Embryonic facial prominence (tissue), 1 donor: ENCODE data around the gene TXNRD3.
"Not testable (repeated sequence)": the region's sequence is repeated elsewhere in the genome, so short reads cannot be mapped to it uniquely, and the experiment has no call there.

Experiments used
- DNase-seq: peaks from one replicate; pipeline ENCODE4 v3.0.0-alpha.2; 2016; ENCODE audit errors: extremely low spot score

The TXNRD3 gene

DNA sequence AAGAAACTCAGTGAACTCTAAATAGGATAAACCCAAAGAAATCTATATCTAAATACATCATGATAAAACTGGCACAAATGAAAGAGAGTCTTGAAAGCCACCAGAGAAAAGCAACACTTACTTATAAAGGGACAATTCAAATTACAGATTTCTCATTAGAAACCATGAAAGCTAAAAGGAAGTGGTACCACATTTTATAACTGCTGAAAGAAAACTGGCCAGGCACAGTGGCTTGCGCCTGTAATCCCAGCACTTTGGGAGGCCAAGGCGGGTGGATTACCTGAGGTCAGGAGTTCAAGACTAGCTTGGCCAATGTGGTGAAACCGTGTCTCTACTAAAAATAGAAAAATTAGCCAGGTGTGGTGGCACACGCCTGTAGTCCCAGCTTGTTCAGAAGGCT is 59.4 kb downstream of the TXNRD3 start:
- not testable (repeated sequence) for DNase-seq

DNA sequence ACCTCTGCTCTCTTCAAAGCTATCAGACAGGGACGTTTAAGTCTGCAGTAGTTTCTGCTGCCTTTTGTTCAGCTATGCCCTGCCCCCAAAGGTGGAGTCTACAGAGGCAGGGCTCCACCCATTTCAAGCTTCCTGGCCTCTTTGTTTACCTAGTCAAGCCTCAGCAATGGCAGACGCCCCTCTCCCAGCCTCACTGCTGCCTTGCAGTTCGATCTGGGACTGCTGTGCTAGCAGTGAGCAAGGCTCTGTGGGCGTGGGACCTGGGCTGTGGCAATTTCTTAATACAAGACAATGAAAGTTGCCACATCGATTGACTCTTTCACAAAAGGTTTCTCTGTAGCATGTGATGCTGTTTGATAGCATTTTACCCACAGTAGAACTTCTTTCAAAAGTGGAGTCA is 63.4 kb downstream of the TXNRD3 start:
- not testable (repeated sequence) for DNase-seq

DNA sequence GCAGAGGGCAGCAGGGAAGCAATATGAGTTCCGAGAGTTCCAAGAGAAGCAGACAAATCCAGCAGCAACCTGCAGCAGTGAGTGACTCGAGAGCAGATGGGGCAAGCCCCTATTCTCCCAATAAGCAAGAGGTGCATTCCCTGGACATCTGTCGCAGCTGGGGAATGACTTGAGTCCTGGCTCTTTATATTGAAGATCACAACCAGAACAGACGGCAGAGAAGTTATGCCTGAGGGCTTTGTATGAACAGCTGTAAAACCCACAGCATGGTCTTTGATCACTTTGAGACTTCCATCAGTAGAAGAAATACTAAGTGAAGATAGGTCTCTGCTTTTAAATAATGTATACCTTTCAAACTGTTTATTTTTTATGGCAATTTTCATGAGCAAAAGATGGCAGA is 72.6 kb downstream of the TXNRD3 start:
- DNase-seq = no peak

DNA sequence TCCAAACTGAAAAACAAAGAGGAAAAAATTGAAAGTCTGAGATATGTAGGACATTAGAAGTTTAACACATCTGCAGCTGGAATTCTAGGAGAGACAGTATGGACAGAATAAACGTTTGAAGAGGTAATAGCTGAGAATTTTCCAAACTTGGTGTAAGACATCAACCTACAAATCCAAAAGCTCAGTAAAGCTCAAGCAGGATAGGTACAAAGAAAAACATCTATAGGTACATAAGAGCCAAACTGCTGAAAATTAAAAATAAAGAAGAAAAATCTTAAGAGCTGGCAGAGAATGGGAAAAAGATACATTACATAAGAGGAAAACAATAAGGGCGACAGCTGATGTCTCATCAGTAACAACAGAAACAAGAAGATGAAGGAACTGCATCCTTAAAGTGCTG is 73.4 kb downstream of the TXNRD3 start:
- DNase-seq = no peak

DNA sequence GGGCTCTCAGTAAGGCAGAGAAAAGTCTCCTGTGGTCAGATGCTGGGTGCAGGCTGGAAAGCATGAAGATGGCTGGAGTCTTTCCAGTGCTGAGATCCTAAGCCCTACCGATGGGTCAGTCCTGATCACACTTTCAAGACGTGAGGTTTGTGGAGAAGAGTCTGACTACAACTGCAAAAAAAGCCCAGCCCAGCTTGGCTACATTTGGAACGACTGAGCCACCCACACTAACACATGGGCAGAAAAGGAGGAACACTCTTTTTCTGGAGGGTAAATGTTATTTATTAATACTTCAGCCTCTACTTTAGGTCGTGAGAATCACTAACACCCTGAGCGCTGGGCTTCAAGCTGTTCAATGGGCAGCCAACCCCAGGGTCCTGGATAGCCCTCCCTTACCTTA is 74.2 kb downstream of the TXNRD3 start:
- no peak for DNase-seq

DNA sequence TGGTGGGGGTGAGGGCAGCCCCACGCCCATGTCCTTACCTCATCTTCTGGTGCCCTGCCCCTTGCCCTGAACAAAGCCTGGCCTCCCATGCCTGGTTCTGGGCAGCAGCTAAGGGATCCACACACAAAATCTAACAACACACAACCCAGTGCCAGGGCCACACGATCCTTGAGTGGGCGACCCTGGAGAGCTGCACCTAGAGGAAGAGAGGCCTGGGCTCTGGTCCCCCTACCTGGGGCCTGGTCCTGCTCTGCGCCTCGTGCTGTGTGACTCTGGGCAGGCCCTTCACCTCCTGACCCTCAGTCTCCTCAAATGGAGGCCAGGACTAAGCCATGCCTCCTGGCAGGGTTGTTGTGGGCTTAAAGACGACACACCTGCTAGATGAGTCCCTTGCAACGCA is 76.2 kb downstream of the TXNRD3 start:
- DNase-seq = no peak

DNA sequence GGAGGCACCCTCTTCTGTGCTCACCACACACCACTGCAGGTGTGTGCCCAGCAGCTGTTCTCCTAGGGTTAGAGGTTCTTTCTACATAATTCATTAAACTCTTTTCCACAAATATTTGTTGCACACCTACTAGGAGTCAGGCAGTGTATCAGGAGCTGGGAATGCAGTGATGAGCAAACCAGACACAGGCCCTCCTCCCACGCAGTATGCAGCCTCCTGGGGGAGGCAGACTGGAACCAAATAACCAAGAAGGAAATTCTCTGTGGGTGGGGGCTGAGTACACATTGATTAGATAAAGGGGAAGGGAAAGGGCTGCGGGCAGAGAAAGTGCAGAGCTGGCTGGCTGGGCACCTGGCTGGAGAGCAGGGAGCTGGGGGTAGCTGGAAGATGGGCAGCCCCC is 77.7 kb downstream of the TXNRD3 start:
- DNase-seq = no peak

DNA sequence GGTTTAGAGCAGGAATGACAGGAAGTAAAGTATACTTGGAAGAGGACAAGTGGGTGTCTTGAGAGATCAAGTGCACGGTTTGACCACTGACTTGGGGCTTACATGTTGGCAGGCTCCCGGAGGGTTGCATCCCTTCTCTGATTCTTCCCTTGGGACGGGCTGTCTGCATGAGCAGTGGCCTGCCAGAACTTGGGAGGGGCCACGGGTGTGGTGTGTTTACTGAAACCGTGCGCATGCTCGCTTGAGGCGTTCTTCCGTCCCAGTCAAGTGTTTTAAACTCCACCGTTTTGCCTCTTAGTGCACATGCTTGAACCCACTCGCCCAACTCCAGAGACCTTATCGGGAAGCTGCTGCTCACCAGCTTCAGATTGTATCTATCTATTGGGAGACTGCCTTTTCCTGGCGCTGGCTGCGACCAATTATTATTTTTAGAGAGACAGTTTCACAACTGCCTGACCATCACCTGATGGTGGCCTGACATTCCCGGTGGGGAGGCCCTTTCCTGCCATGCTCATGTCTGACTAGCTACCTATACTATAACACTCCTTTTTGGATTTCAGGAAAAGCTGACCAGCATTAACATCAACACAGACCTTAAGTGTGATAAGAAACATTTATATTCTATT is 81.3 kb downstream of the TXNRD3 start:
- DNase-seq = no peak

DNA sequence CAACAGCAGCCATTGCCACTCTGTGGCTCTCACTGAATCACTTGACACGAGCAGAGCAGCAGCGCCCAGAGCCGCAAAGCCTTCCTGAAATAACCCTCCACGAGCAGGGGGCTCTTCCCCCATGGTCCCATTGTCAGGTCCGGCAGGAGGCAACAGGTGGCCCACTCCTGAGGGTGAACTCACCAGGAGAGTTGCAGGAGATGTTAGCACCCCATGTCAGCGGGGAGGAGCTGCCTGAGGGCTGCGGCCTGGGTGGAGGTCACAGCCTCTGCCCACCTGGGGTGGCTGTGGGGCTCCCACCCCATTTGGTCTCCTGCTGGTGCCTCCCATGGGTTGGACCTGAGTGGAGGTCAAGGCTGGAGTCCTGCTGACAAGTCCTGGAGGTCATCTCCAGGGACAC is 83.8 kb downstream of the TXNRD3 start:
- no peak for DNase-seq

DNA sequence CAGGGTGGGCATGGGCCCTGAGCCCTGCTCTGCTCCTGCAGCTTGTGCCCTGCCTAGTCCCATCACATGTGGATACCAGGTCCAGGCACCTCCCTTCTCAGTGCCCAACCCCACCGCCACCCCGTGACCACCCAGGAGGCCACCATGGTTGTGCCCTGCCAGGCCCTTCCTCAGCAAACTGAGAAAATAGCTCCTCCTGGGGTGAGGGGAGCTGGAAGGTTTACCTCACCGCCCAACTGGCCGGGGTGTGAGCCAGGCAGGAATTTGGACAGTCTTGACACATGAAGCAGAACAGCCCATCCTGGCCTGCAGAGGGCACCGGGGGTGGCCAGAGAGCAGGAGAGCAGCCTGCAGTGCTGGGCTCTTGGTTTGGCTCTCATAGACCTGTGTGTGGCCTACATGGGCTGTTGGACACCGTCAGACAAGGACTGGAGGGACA is 84.8 kb downstream of the TXNRD3 start:
- DNase-seq = no peak

DNA sequence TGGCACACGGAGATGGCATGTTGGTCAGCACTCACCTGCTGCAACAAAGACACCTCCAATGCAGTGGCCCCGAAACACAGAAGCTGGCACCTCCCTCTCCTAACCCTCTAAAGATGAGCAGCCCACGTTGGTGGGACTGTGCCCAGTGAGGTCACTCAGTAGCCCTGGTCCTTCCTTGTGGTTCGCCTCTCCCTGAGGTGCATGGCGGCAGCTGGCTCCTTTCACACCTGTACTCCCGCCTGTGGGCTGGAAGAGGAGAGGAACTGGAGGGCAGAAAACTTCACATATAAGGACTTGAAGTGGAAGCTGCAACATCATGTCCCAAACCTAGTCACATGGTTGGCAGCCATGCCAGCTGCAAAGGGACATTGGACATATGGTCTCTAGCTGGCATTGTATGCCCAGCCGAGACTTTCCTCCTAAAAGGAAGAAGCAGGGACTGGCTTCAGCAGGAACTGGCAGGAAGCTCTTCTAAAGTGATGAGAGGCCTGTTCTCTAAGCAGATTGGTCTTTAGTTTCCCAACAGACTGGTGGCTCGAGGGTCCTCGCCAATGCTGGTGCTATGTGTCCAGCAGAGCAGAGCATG is 85.4 kb downstream of the TXNRD3 start:
- DNase-seq = no peak

DNA sequence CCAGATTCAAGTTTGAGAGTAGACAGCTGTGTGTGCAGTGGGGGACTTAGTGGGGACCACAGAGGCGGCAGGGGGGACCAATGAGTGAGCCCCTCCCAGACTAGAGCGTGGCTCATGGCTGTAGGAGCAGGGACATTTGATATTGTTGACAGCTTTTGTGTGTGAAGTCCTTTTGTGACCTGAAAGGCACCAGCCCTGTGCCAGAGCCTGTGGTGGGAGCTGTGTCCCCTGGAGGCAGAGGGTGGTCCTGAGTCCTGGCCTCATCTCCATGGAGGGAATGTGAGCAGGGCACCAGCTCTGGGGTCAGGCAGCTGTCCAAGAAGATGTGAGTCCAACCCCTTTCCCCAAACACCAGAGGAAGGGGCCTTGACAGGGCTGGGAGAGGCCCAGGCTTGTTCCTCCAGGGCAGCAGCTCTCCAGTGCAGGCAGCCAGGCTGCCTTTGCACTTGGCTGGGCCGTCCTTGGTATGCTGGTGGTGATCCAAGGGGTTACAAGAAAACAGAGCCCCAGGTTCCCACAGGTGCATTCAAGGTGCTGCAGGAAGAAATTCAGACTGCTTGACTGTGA is 86.1 kb downstream of the TXNRD3 start:
- no peak for DNase-seq

DNA sequence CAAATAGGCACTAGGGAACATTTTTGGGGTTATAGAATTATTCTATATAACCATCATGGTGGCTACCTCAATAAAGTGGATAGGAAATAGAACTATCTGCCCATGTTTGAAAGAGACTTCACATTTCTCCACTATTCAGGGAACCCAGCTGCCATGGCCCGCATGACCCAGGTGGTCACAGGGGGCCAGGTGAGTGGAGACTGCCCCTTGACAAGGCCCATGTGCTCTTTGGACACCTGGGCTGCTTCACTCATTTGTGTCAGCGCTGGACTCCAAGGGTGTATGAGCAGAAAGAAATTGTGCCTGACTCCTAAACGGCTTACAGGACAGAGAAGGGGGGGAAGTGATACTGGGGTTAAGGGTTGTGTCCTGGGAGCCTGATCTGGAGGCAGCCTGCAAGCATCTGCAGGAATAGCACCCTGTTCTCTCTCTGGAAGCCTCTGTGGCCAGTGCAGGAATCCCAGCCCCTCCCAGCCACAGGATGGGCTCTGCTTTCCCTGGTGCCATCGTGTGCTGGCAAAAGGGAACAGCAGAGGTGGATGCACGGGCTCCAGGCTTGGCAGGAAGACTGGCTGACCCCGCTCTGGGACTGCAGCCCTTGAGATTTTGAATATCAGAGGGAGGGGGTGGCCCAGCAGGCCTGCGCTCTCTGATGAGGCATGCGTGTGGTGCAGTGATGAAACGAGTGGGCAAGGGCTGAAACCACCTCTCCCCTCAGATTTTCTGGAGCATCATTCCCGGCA is 87.1 kb downstream of the TXNRD3 start:
- DNase-seq = no peak

DNA sequence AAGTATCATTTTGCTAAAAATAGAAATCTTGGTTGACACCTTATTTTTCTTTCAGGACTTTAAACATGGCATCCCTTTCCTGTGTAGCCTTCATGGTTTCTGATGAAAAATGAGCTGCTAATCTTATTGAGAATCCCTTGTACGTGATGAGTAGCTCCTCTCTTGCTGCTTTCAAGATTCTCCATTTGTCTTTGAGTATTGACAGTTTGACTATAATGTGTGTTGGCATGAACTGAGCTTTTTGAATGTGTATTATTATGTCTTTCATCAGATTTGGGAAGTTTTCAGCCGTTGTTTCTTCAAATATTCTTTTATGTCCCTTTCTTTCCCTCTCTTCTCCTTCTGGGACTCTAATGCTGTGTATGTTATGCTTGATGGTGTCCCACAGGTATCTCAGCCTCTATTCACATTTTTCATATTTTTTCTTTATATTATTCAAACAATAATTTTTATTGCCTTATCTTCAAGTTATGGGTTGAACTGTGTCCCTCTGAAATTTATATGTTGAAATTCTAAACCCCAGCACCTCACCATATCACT is 92.1 kb downstream of the TXNRD3 start:
- no peak for DNase-seq

DNA sequence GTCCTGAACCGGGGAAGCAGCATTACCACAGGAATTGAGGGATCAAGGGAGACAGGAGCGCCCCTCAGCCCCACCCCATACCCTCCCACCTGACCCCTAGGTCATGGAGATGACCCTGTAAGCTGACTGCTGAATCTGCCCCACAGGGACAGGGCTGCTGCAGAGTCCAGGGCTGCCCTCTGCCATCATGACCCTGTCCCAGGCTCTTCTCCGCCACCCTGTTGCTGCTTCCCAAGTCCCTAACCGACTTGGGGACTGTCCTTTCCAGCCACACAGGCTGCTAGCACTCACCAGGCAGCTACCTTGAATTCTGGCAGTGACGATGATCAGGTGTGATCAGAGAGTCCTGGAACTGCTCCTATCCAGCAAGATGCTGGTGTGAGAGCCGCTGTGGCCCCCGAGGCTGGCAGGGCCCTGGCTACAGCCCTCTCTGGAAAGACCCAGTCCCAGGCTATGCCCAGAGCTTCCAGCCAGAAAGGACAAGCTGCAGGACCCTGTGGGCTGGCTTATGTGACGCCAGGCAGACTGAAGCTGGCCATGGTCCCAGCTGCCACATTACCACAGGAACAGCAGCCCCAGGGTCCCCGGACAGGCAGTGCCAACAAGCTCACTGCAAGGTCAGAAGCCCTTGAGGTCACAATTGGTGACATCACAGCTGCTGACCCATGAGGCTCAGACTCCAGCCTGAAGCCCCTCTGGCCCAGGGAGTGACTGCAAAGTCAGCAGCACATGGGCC is 96.4 kb downstream of the TXNRD3 start, which contains the start of gene C3orf22:
TSS of gene C3orf22 (minus strand) at position 597 of the 736 bp plus-strand sequence. CDS start 5,542 bp downstream, outside the sequence.
- no peak for DNase-seq

DNA sequence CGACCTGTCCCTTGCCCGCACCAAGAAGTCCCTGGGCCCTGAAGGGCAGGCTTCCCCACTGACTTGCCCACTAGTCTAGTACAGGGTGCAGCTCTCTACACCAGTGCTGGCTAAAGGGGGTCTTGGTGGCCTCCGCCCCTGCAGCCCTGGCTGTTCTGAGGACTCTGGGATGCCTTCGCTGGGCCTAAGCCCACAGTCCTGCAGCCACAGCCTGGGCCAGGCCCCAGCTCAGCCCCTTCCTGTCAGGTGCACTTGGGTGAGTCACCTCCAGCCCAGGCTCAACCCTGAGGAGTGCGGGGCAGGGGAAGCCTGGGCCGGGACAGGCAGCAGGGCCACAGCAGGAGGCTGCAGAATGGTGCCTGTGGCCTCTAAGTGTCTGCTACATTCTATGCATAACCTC is 97.2 kb downstream of the TXNRD3 start:
- no peak for DNase-seq

DNA sequence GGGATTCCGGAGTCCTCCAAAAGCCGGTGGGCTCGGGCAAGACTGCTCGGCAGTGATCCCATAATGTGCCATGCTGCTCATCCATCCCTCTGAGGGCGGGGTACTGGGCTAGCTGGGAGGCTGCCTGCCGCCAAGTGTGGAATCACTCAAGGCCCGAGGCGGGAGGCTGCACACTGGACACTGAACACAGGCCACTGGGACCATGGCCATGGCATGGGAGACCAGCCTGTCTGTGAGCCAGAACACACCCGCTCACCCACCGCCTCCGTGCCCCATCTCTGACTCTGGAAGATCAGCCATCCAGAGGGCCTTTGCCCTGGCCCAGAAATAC is 97.5 kb downstream of the TXNRD3 start:
- DNase-seq = no peak
